Small intestine (tissue), 7 donors: ENCODE results near the gene ARHGAP45. TPM values are rescaled to one million over a fixed set of nuclear protein-coding genes. Genes with fewer than 3 reads are reported as not detected.

Experiments used
- DNase-seq, 2 donors: peaks; one replicate each; pipeline versions ENCODE4 v3.0.0 to v3.0.0-alpha.2; 2013
- FAIRE-seq: peaks from 2 replicates; lab custom pipeline; 2012; peaks lifted over from hg19 to GRCh38; lab: Jason Lieb, UNC
- H3K27ac ChIP-seq, 3 donors: one replicate each; pipeline ENCODE4 v1.5.1; 2013; ENCODE audit warnings: low read length in 2 of 3, mild to moderate bottlenecking in 2 of 3, control low read depth in 1 of 3, inconsistent platforms in 1 of 3, low read depth in 1 of 3, moderate library complexity in 1 of 3
- H3K27me3 ChIP-seq, 3 donors: one replicate each; pipeline ENCODE4 v1.6.1; 2013; ENCODE audit warnings: low read length in 3 of 3, inconsistent platforms in 1 of 3; ENCODE audit not compliant: control insufficient read depth in 3 of 3, insufficient read depth in 3 of 3
- H3K36me3 ChIP-seq, 3 donors: one replicate each; pipeline ENCODE4 v1.6.1; 2013; ENCODE audit warnings: low read length in 3 of 3, inconsistent platforms in 1 of 3, low read depth in 1 of 3, mild to moderate bottlenecking in 1 of 3, moderate library complexity in 1 of 3; ENCODE audit not compliant: control insufficient read depth in 3 of 3, insufficient read depth in 2 of 3
- H3K4me1 ChIP-seq, 3 donors: one replicate each; pipeline ENCODE4 v1.6.1; 2013; ENCODE audit warnings: low read length in 2 of 3, inconsistent platforms in 1 of 3, low read depth in 1 of 3, mild to moderate bottlenecking in 1 of 3, moderate library complexity in 1 of 3; ENCODE audit not compliant: control insufficient read depth in 3 of 3, insufficient read depth in 2 of 3
- H3K4me3 ChIP-seq, 3 donors: one replicate each; pipeline ENCODE4 v1.5.1; 2013; ENCODE audit warnings: low read length in 3 of 3, control low read depth in 1 of 3, inconsistent platforms in 1 of 3, low read depth in 1 of 3, mild to moderate bottlenecking in 1 of 3, moderate library complexity in 1 of 3
- H3K9me3 ChIP-seq, 2 donors: one replicate each; pipeline ENCODE4 v1.6.1; 2013; ENCODE audit warnings: low read depth in 1 of 2, low read length in 1 of 2; ENCODE audit not compliant: control insufficient read depth in 2 of 2, insufficient read depth in 1 of 2
- WGBS, 3 donors: extraction: QIAGEN DNeasy Blood & Tissue Kit; methylation state at CpG; one replicate each; pipeline ENCODE4 v1.1.7; 2013; 5-methylcytosine and 5-hydroxymethylcytosine counted together
- polyA plus RNA-seq, 4 donors: library from polyadenylated mRNA; stranded (reverse) in 3 of 4; unstranded in 1 of 4; fragments of 200-250 nt in 3 of 4; fragments of 120-200 nt in 1 of 4; gene quantifications; one replicate each; pipeline versions ENCODE4 v1.2.1 to v1.2.3, GENCODE V29; 2013
- donor health status: healthy with polysubstance abuse.
- donor health status: control.
- donor health status: control.
- donor health status: Bipolar disorder and iron deficiency.
- donor health status: healthy.

ARHGAP45 gene
- polyA plus RNA-seq, 4 donors: 15.9 to 81.1 (median 48.5) TPM

DNA sequence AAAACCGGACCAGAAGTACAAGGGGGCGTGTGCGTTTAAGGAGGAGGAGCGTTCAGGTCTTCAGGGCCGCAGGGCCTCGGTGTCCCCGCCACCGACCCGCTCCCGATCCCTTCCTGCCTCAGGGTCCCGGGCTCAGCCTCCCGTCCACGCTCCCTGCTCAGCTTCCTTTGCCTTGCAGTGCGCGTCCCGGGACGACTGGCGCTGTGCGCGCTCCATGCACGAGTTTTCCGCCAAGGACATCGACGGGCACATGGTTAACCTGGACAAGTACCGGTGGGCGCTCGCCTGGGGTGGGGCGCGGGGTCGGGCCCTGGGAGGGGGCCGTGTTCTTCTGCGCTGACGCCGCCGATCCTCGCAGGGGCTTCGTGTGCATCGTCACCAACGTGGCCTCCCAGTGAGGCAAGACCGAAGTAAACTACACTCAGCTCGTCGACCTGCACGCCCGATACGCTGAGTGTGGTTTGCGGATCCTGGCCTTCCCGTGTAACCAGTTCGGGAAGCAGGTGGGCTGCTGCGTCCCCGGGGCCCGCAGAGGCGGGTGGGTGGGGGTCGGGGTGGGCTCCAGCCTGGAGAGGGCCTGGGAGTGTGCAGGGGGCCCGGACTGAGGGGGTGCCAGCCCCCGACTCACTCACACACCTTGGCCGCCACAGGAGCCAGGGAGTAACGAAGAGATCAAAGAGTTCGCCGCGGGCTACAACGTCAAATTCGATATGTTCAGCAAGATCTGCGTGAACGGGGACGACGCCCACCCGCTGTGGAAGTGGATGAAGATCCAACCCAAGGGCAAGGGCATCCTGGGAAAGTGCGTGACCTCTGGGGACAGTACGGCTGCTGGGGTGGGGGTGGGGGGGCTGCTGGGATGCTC lies 38.3 kb downstream of the ARHGAP45 start:
- no peaks in the 10 kb centered on the region for H3K9me3 ChIP-seq
- peak in 1 of 2 donors; percentile 40 for DNase-seq
- H3K27ac ChIP-seq: peak overlapping the region; percentile 98 to 100 (median 99)
- H3K36me3 ChIP-seq: peaks cover 12 to 50% (median 18%) of the 10 kb centered on the region in 3 donors
- peak overlapping the region; percentile 86 to 95 (median 86) for H3K4me3 ChIP-seq
- no peaks in the 10 kb centered on the region for H3K27me3 ChIP-seq
- no peak for FAIRE-seq
- WGBS, 3 donors: 25 to 31% (median 31%) methylated on average over 66 to 69 of the region's 69 CpGs
- peaks cover 0 to 47% (median 9%) of the 10 kb centered on the region in 3 donors for H3K4me1 ChIP-seq

DNA sequence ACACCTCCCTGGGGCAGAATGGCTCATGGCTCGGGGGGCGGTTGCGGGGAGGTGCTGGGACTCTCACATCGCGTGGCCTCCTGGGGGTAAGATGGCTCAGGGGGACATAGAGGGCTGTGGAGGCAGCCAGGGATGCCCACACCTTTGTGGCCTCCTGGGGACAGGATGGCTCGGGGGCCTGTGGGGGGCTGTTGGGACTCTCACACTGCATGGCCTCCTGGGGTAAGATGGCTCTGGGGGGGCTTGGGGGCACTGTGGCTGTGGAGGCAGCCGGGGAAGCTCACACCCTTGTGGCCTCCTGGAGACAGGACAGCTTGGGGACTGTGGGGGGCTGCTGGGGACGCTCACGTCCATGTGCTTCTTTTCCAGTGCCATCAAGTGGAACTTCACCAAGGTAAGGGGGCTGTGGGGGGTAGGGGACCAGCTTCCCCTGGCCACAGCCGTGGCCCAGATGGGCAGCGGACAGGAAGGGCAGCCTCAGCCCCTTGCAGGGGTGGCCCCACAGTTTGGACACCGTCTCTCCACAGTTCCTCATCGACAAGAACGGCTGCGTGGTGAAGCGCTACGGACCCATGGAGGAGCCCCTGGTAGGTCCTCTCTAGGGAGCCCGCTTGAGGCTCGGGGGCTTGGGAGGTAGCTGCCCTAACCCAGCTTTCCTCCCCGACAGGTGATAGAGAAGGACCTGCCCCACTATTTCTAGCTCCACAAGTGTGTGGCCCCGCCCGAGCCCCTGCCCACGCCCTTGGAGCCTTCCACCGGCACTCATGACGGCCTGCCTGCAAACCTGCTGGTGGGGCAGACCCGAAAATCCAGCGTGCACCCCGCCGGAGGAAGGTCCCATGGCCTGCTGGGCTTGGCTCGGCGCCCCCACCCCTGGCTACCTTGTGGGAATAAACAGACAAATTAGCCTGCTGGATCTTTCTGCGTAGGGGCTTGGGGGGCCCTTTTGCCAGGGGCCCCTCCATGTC lies 39.2 kb downstream of the ARHGAP45 start:
- Histone ChIP-seq H3K27ac (no peak overlapping the region), H3K4me1 (peaks cover 0 to 47% (median 9%) of the 10 kb centered on the region in 3 donors), H3K36me3 (peaks cover 14 to 59% (median 23%) of the 10 kb centered on the region in 3 donors), H3K9me3 (no peaks in the 10 kb centered on the region), H3K27me3 (no peaks in the 10 kb centered on the region), H3K4me3 (no peak overlapping the region)
- 83 to 86% (median 86%) methylated on average over 29 to 32 of the region's 32 CpGs for WGBS, 3 donors
- DNase-seq (no peak), FAIRE-seq (no peak)

DNA sequence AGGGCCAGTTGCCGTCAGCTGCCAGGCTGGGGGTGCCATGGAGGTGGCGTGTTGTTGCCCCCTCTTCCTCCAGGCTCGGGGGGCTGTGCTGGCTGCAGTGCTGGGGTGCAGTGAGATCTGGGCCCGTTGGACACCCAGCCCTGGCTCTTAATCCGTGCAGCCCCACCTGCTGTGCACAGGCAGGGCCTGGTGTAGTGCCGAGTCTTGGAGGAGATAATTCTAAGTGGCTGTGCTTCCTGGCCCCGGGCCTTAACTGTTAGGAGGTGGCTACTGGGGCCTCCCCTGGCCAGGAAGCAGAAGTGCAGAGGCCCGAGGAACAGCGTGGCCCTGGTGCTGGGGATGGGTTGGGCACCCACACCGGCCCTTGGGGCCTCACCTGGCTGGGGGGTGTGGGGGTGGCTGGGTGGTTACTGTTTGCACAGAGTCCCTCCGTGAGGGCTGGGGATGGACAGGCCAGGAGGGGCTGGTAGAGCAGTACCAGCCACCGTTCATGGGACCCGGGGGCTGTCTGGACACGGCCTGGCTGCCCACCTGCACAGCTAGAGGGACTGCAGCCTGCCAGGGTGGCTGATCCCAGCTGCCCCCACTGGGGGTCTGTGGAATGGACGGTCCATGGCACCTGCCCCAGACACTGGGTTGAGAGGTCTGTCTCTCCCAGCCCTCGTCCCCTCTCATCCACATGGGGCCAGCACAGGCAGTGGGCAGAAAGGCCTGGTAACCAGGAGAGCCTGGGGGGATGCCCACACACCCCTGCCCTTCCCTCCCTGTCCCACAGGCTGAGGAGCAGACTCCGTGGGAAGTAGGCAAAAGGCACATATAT lies 40.1 kb downstream of the ARHGAP45 start:
- DNase-seq (no peak), FAIRE-seq (no peak)
- peaks cover 14 to 66% (median 26%) of the 10 kb centered on the region in 3 donors for H3K36me3 ChIP-seq
- no peaks in the 10 kb centered on the region for H3K27me3 ChIP-seq
- WGBS, 3 donors: 50 to 67% (median 62%) methylated on average over 17 of the region's 17 CpGs
- no peak overlapping the region for H3K4me3 ChIP-seq
- no peaks in the 10 kb centered on the region for H3K9me3 ChIP-seq
- H3K4me1 ChIP-seq: peaks cover 0 to 42% (median 9%) of the 10 kb centered on the region in 3 donors
- no peak overlapping the region for H3K27ac ChIP-seq

DNA sequence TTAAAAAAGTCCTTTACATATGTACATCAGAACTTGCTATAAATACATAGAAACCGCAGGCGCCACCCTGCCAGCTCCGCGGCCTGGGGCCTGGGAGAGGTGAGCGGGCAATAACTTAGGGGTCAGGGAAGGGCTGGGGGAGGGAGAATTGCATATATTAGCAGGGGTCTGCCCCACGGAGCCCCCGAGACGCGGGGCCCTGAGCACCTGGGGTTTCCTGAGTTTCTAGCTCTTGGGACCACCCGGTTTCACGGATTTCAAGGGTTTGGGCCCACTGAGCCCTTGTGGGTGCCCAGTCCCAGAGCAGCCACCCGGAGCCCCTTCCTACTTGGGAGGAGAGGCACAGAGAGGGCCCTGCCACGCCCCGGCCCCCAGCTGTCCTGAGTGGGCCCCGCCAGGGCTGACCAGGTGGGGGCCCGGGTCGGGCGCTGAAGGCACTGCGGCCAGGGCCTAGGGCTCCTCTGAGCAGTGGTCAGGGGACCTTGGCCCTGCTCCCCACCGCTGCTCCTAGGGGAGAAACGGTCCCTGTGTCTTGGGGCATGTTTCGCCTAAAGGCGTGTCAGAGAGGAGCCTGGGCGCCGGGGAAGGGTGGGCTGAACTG lies 40.8 kb downstream of the ARHGAP45 start:
- peaks cover 0 to 41% (median 6%) of the 10 kb centered on the region in 3 donors for H3K4me1 ChIP-seq
- H3K9me3 ChIP-seq: no peaks in the 10 kb centered on the region
- DNase-seq (no peak), FAIRE-seq (no peak)
- peaks cover 14 to 72% (median 32%) of the 10 kb centered on the region in 3 donors for H3K36me3 ChIP-seq
- no peaks in the 10 kb centered on the region for H3K27me3 ChIP-seq
- no peak overlapping the region for H3K4me3 ChIP-seq
- WGBS, 3 donors: 87 to 90% (median 89%) methylated on average over 21 to 25 of the region's 25 CpGs
- no peak overlapping the region for H3K27ac ChIP-seq

DNA sequence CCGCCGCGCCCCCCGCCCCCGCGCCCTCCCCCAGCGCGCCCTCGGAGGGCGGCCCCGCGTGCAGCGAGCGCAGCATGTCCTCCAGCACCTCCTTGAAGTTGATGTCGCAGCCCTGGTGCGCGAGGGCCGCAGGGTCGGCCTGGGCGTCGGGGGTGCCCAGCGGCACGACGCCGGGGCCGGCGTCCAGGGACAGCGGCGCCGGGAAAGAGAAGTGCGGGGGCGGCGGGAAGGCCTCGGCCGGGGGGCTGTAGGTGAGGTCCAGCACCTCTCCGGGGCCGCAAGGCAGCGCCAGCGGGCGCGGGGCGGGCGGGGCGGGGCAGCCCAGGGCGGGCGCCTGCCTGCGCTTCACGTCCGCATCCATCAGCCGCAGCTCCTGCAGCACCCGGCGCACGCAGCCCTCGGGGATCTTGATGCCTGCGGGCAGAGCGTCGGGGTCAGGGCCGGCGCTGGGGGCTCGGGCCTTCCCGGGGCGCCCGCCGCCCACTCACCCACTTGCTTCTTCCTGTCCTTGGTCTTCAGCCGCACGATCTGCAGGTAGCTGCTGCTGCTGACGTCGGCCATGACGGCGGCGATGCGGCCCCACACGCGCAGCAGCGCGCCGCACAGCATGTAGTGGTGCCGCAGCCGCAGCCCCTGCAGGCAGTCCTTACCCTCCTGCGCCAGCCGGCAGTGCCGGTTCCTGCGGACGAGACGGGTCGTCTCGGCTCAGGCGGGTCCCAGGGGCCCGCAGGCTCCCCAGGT lies 41.5 kb downstream of the ARHGAP45 start:
- Histone ChIP-seq H3K4me3 (no peak overlapping the region), H3K36me3 (peaks cover 14 to 77% (median 32%) of the 10 kb centered on the region in 3 donors), H3K27ac (no peak overlapping the region), H3K27me3 (no peaks in the 10 kb centered on the region), H3K9me3 (no peaks in the 10 kb centered on the region), H3K4me1 (peaks cover 0 to 40% (median 4%) of the 10 kb centered on the region in 3 donors)
- 94 to 95% (median 95%) methylated on average over 74 to 89 of the region's 89 CpGs for WGBS, 3 donors
- FAIRE-seq: no peak
- no peak for DNase-seq

DNA sequence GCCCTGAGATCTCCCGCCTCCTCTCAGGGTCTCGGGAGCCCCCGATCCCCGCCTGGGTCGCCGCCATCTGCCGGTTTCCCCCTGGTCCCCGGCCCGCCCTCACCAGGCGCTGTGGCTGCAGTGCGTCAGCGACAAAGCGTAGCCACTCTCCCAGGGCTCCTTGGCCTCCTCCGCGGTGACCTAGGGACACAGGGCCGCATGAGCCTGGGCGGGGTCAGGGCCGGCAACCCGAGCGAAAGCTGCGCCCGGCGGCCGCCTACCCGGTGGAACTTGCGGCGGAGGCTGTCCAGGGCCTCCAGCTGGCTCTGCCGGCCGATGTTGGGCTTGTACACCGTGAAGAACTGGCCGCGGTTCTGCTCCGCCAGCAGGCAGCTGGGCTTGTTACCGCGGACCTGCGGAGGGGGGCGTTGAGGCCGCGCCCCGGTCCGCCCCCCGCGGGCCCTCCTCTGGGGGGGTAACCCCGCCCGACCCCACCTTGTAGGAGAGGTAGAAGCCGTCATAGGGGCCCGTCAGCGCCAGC lies 42.1 kb downstream of the ARHGAP45 start:
- Histone ChIP-seq H3K27me3 (no peaks in the 10 kb centered on the region), H3K36me3 (peaks cover 14 to 84% (median 35%) of the 10 kb centered on the region in 3 donors), H3K4me1 (peaks cover 0 to 45% (median 6%) of the 10 kb centered on the region in 3 donors), H3K4me3 (no peak overlapping the region), H3K9me3 (no peaks in the 10 kb centered on the region), H3K27ac (no peak overlapping the region)
- no peak for DNase-seq
- WGBS, 3 donors: 85 to 91% (median 90%) methylated on average over 43 to 48 of the region's 48 CpGs
- no peak for FAIRE-seq
